Mesenchymal stem cell (in vitro differentiated cells and primary cell): ENCODE data around the gene ZFPL1.
A peak's percentile ranks its signal among the peaks of the same experiment; 100 is the strongest.

Experiments used
- DNase-seq: peaks from one replicate; pipeline ENCODE4 v3.0.0-alpha.2; 2013
- H2AFZ ChIP-seq: one replicate; pipeline ENCODE4 v1.6.1; 2013; ENCODE audit warnings: low read depth, mild to moderate bottlenecking, control low read depth, inconsistent platforms, low read length, moderate library complexity
- H2AK5ac ChIP-seq: 2 replicates; pipeline ENCODE4 v1.6.1; 2013; ENCODE audit warnings: low read length, moderate library complexity, mild to moderate bottlenecking, inconsistent platforms; ENCODE audit not compliant: severe bottlenecking
- H2BK120ac ChIP-seq: one replicate; pipeline ENCODE4 v1.6.1; 2013; ENCODE audit warnings: low read depth, mild to moderate bottlenecking, inconsistent platforms, low read length, moderate library complexity
- H2BK12ac ChIP-seq, 2 experiments: one replicate each; pipeline ENCODE4 v1.6.1; 2013; ENCODE audit warnings: inconsistent platforms in 2 of 2, low read length in 2 of 2, mild to moderate bottlenecking in 2 of 2, moderate library complexity in 2 of 2, control low read depth in 1 of 2
- H2BK15ac ChIP-seq: one replicate; pipeline ENCODE4 v1.6.1; 2013; ENCODE audit warnings: mild to moderate bottlenecking, low read depth, inconsistent platforms; ENCODE audit not compliant: poor library complexity, severe bottlenecking
- H2BK5ac ChIP-seq: 2 replicates; pipeline ENCODE4 v1.6.1; 2013; ENCODE audit warnings: low read depth, mild to moderate bottlenecking, low read length, control low read depth, inconsistent platforms; ENCODE audit not compliant: poor library complexity, severe bottlenecking
- H3K14ac ChIP-seq, 2 experiments: one replicate each; pipeline ENCODE4 v1.6.1; 2013; ENCODE audit warnings: inconsistent platforms in 2 of 2, low read length in 2 of 2, control low read depth in 1 of 2, mild to moderate bottlenecking in 1 of 2, moderate library complexity in 1 of 2
- H3K18ac ChIP-seq, 2 experiments: one replicate each; pipeline ENCODE4 v1.6.1; 2013; ENCODE audit warnings: inconsistent platforms in 2 of 2, low read length in 2 of 2, control low read depth in 1 of 2, low read depth in 1 of 2, mild to moderate bottlenecking in 1 of 2
- H3K23ac ChIP-seq, 2 experiments: one replicate each; pipeline ENCODE4 v1.6.1; 2013; ENCODE audit warnings: inconsistent platforms in 2 of 2, low read length in 2 of 2, mild to moderate bottlenecking in 2 of 2, moderate library complexity in 2 of 2, control low read depth in 1 of 2
- H3K27ac ChIP-seq: 2 replicates; pipeline ENCODE4 v1.5.1; 2013; ENCODE audit warnings: mild to moderate bottlenecking, moderate library complexity, low read length, control low read depth, inconsistent platforms; ENCODE audit not compliant: poor library complexity, severe bottlenecking
- H3K27me3 ChIP-seq, 2 experiments: 2 replicates each; pipeline versions ENCODE4 v1.6.1 to v1.7.0; 2013; ENCODE audit warnings: low read length in 2 of 2, mild to moderate bottlenecking in 2 of 2, moderate library complexity in 2 of 2, control low read depth in 1 of 2, inconsistent platforms in 1 of 2; ENCODE audit not compliant: control insufficient read depth in 1 of 2, insufficient read depth in 1 of 2
- H3K36me3 ChIP-seq, 2 experiments: 2 replicates each; pipeline versions ENCODE4 v1.6.1 to v1.7.0; 2013; ENCODE audit warnings: low read length in 2 of 2, control low read depth in 1 of 2, inconsistent platforms in 1 of 2, low read depth in 1 of 2, mild to moderate bottlenecking in 1 of 2; ENCODE audit not compliant: insufficient read depth in 2 of 2, control insufficient read depth in 1 of 2
- H3K4ac ChIP-seq, 2 experiments: one replicate each; pipeline ENCODE4 v1.6.1; 2013; ENCODE audit warnings: inconsistent platforms in 2 of 2, low read length in 2 of 2, mild to moderate bottlenecking in 2 of 2, moderate library complexity in 2 of 2, control low read depth in 1 of 2, low read depth in 1 of 2
- H3K4me1 ChIP-seq: 2 replicates; pipeline ENCODE4 v1.6.1; 2013; ENCODE audit warnings: low read depth, low read length, control low read depth; ENCODE audit not compliant: control insufficient read depth, insufficient read depth
- H3K4me2 ChIP-seq: 2 replicates; pipeline ENCODE4 v1.6.1; 2013; ENCODE audit warnings: low read length, mild to moderate bottlenecking, inconsistent platforms; ENCODE audit not compliant: poor library complexity, severe bottlenecking
- H3K4me3 ChIP-seq, 2 experiments: 2 replicates each; pipeline versions ENCODE4 v1.5.1 to v1.7.0; 2013; ENCODE audit warnings: low read length in 2 of 2, mild to moderate bottlenecking in 2 of 2, control low read depth in 1 of 2, low read depth in 1 of 2; ENCODE audit not compliant: insufficient read depth in 1 of 2
- H3K79me1 ChIP-seq: replicated peaks from 2 replicates; pipeline ENCODE4 v1.6.1; 2013; ENCODE audit warnings: mild to moderate bottlenecking, control low read depth, low read length, inconsistent platforms; ENCODE audit not compliant: poor library complexity, severe bottlenecking
- H3K9ac ChIP-seq: 2 replicates; pipeline ENCODE4 v1.7.0; 2013; ENCODE audit warnings: mild to moderate bottlenecking, low read length, moderate library complexity
- H3K9me3 ChIP-seq: 2 replicates; pipeline ENCODE4 v1.7.0; 2013; ENCODE audit warnings: mild to moderate bottlenecking, low read length; ENCODE audit not compliant: control insufficient read depth
- H4K8ac ChIP-seq: one replicate; pipeline ENCODE4 v1.6.1; 2013; ENCODE audit warnings: inconsistent platforms, mild to moderate bottlenecking, low read length, moderate library complexity
- H4K91ac ChIP-seq: one replicate; pipeline ENCODE4 v1.6.1; 2013; ENCODE audit warnings: mild to moderate bottlenecking, low read length, inconsistent platforms
- WGBS: methylation state at CpG from one replicate; pipeline ENCODE4 v1.1.7; 2013; ENCODE audit warnings: mixed read lengths; 5-methylcytosine and 5-hydroxymethylcytosine counted together

The ZFPL1 gene

GRCh38 chr11:65078786-65079342 is 5.2 kb upstream of the ZFPL1 start:
- Histone ChIP-seq H4K91ac (no peak overlapping the region), H3K18ac (no peak overlapping the region), H3K4me3 (no peak overlapping the region), H2BK5ac (no peak overlapping the region), H3K36me3 (peaks cover 0 to 18% of the 10 kb centered on the region in 2 experiments), H3K79me1 (peaks cover 40% of the 10 kb centered on the region), H3K14ac (no peak overlapping the region), H2BK15ac (no peak overlapping the region), H3K27ac (no peak overlapping the region), H3K27me3 (no peaks in the 10 kb centered on the region), H3K9me3 (no peaks in the 10 kb centered on the region), H2BK120ac (no peak overlapping the region), H3K4ac (no peak overlapping the region), H3K4me2 (no peak overlapping the region), H4K8ac (peak overlapping the region; percentile 52), H2AFZ (no peak overlapping the region), H2AK5ac (peak overlapping the region; percentile 34), H3K23ac (no peak overlapping the region), H2BK12ac (no peak overlapping the region), H3K9ac (no peak overlapping the region), H3K4me1 (peaks cover 4% of the 10 kb centered on the region)
- DNase-seq, result no peak
- WGBS, result 83% methylated on average over 4 of the region's 9 CpGs

- Histone ChIP-seq H2BK120ac (no peak overlapping the region), H3K14ac (no peak overlapping the region), H3K36me3 (peaks cover 32 to 40% of the 10 kb centered on the region in 2 experiments), H2AFZ (peak overlapping the region; percentile 33), H3K4me1 (peaks cover 11% of the 10 kb centered on the region), H3K27me3 (no peaks in the 10 kb centered on the region), H3K4me3 (peak overlapping the region; percentile 86 to 89), H4K8ac (no peak overlapping the region), H3K23ac (no peak overlapping the region), H3K27ac (no peak overlapping the region), H3K18ac (no peak overlapping the region), H3K9me3 (no peaks in the 10 kb centered on the region), H2BK15ac (no peak overlapping the region), H2AK5ac (no peak overlapping the region), H3K9ac (peak overlapping the region; percentile 94), H3K4me2 (peak overlapping the region; percentile 69), H4K91ac (no peak overlapping the region), H3K79me1 (peaks cover 50% of the 10 kb centered on the region), H3K4ac (no peak overlapping the region), H2BK5ac (no peak overlapping the region), H2BK12ac (no peak overlapping the region)
- no peak for DNase-seq
- WGBS, result 10% methylated on average over 12 of the region's 13 CpGs
These were observed 738 bp upstream of the ZFPL1 start for GRCh38 chr11:65083134-65083833.

GRCh38 chr11:65084598-65085375 is 765 bp downstream of the ZFPL1 start:
- Histone ChIP-seq H3K18ac (peak overlapping the region; percentile 52 to 94), H4K8ac (peak overlapping the region; percentile 94), H3K79me1 (peaks cover 37% of the 10 kb centered on the region), H3K23ac (peak overlapping the region in 1 of 2 experiments; percentile 23), H3K4ac (peak overlapping the region in 1 of 2 experiments; percentile 93), H3K4me3 (peak overlapping the region; percentile 86 to 89), H2AK5ac (peak overlapping the region; percentile 17), H2BK15ac (no peak overlapping the region), H2BK12ac (peak overlapping the region; percentile 25 to 64), H2BK120ac (peak overlapping the region; percentile 9), H3K14ac (peak overlapping the region in 1 of 2 experiments; percentile 90), H3K36me3 (peaks cover 45 to 48% of the 10 kb centered on the region in 2 experiments), H3K4me2 (peak overlapping the region; percentile 83), H3K9ac (peak overlapping the region; percentile 94), H2BK5ac (no peak overlapping the region), H4K91ac (peak overlapping the region; percentile 64), H3K27ac (peak overlapping the region; percentile 16), H3K27me3 (no peaks in the 10 kb centered on the region), H3K9me3 (no peaks in the 10 kb centered on the region), H2AFZ (peak overlapping the region; percentile 56), H3K4me1 (peaks cover 11% of the 10 kb centered on the region)
- 57% methylated on average over 22 of the region's 23 CpGs for WGBS
- no peak for DNase-seq

GRCh38 chr11:65085446-65085845 is 1.4 kb downstream of the ZFPL1 start:
- WGBS, result 94% methylated on average over 4 of the region's 4 CpGs
- H3K4me2 ChIP-seq, result no peak overlapping the region
- H2BK15ac ChIP-seq, result no peak overlapping the region
- H3K9ac ChIP-seq, result peak overlapping the region; percentile 94
- H3K4ac ChIP-seq, result no peak overlapping the region
- H2BK5ac ChIP-seq, result no peak overlapping the region
- H3K4me3 ChIP-seq, result peak overlapping the region in 1 of 2 experiments; percentile 89
- no peak overlapping the region for H4K91ac ChIP-seq
- no peak overlapping the region for H3K27ac ChIP-seq
- no peak overlapping the region for H2BK120ac ChIP-seq
- H3K79me1 ChIP-seq, result peaks cover 33% of the 10 kb centered on the region
- H2AK5ac ChIP-seq, result no peak overlapping the region
- H2BK12ac ChIP-seq, result no peak overlapping the region
- H3K18ac ChIP-seq, result no peak overlapping the region
- H4K8ac ChIP-seq, result no peak overlapping the region
- H3K23ac ChIP-seq, result no peak overlapping the region
- H3K9me3 ChIP-seq, result no peaks in the 10 kb centered on the region
- H2AFZ ChIP-seq, result no peak overlapping the region
- no peaks in the 10 kb centered on the region for H3K27me3 ChIP-seq
- peaks cover 11% of the 10 kb centered on the region for H3K4me1 ChIP-seq
- peaks cover 43 to 51% of the 10 kb centered on the region in 2 experiments for H3K36me3 ChIP-seq
- DNase-seq, result no peak
- H3K14ac ChIP-seq, result no peak overlapping the region
